Measurements from ENCODE around the gene AOX1. TPM values are rescaled to one million over a fixed set of nuclear protein-coding genes. Genes with fewer than 3 reads are reported as not detected.

The AOX1 gene
- total and polyA plus RNA-seq, 9 of the 15 experiments (the other 6 are each of a cell fraction or from before 2014, with no cell fraction given) = 0.10 to 0.55 (median 0.20) TPM; not detected in 6

DNA sequence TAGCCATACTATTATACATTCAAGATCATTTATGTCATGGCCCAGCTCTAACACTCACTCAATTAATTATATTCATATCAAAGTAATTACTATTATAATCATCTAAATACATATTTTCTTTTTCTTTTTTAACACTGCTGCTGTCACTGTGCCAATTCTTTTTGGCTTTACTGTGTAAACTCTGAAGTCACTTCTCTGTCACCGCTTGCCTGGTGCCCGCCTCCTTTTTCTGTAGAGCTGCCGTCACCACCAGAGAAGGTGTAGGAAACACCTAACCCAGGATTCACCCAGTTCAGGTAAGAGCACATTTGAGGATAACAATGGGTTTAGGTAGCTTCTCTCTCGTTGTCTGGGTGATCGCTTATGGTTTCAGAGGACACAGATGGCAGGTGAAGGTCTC lies 93.3 kb downstream of the AOX1 start:
- FAIRE-seq (no peak), ATAC-seq (no peak), DNase-seq (ENCODE audit: extremely low read depth in 1 of 4, low spot score in 3 of 4) (no peak)
- Histone ChIP-seq H2AFZ (ENCODE audit: low read depth, low read length) (no peak overlapping the region), H3K9me1 (ENCODE audit: control insufficient read depth, insufficient read depth, low read length) (no peaks in the 10 kb centered on the region), H3K79me2 (ENCODE audit: control insufficient read depth, insufficient read depth, low read length) (no peaks in the 10 kb centered on the region), H3K4me3 (no peak overlapping the region), H3K27me3 (ENCODE audit: control insufficient read depth in 2 of 2, insufficient read depth in 2 of 2, low read length in 2 of 2) (peaks cover 4 to 20% of the 10 kb centered on the region in 2 experiments; a peak in 3 of 5 replicates), H3K36me3 (ENCODE audit: control insufficient read depth, insufficient read depth, low read length) (no peaks in the 10 kb centered on the region), H4K20me1 (replicated peaks; ENCODE audit: control insufficient read depth, insufficient read depth, low read length) (no peaks in the 10 kb centered on the region), H3K27ac (ENCODE audit: extremely low read depth, low read depth, low read length) (no peak overlapping the region), H3K4me2 (ENCODE audit: insufficient read depth, low read length) (no peak overlapping the region), H3K9ac (ENCODE audit: insufficient read depth in 1 of 2, low read depth in 2 of 2, low read length in 2 of 2) (no peak overlapping the region), H3K9me3 (replicated peaks; ENCODE audit: control insufficient read depth, insufficient read depth, low read depth, low read length) (no peaks in the 10 kb centered on the region), H3K4me1 (replicated peaks in 1 of 2; ENCODE audit: control insufficient read depth in 2 of 2, insufficient read depth in 2 of 2, low read length in 2 of 2) (no peaks in the 10 kb centered on the region)
- BruUV-seq (replicated peaks) = no TSS peak
- CTCF ChIA-PET (ENCODE audit: low intra/inter-chr PET ratio) = no interaction called here
- POLR2A ChIA-PET = no interaction called here
- TF ChIP-seq ELF2 (CRISPR knock-in tag; IDR thresholded peaks at IDR 0.05) (no peak), ETV6 (IDR thresholded peaks at IDR 0.05; ENCODE audit: borderline replicate concordance in 1 of 2, low read depth in 2 of 2, low read length in 1 of 2) (no peak), ETV6 (CRISPR knock-in tag; IDR thresholded peaks at IDR 0.05; ENCODE audit: borderline replicate concordance) (no peak), LARP7 (IDR thresholded peaks at IDR 0.05) (no peak), ZNF140 (CRISPR knock-in tag; IDR thresholded peaks at IDR 0.05) (no peak)
- TF ChIP-seq, protein P1, sequence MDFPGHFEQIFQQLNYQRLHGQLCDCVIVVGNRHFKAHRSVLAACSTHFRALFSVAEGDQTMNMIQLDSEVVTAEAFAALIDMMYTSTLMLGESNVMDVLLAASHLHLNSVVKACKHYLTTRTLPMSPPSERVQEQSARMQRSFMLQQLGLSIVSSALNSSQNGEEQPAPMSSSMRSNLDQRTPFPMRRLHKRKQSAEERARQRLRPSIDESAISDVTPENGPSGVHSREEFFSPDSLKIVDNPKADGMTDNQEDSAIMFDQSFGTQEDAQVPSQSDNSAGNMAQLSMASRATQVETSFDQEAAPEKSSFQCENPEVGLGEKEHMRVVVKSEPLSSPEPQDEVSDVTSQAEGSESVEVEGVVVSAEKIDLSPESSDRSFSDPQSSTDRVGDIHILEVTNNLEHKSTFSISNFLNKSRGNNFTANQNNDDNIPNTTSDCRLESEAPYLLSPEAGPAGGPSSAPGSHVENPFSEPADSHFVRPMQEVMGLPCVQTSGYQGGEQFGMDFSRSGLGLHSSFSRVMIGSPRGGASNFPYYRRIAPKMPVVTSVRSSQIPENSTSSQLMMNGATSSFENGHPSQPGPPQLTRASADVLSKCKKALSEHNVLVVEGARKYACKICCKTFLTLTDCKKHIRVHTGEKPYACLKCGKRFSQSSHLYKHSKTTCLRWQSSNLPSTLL (IDR thresholded peaks at IDR 0.05) = no peak
- WGBS (ENCODE audit: insufficient coverage, low coverage, missing lambda C conversion rate) = 2% methylated on average over 5 of the region's 5 CpGs
- in situ Hi-C loops (cut with MboI) = no loop called here
- intact Hi-C loops (cut with micrococcal nuclease) = no loop called here

Data from K562 (cell line).